Immature natural killer cell (primary cell): Measurements from ENCODE around the gene FRMD3. TPM values are rescaled to one million over a fixed set of nuclear protein-coding genes. Genes with fewer than 3 reads are reported as not detected.

Experiments used
- DNase-seq, 3 donors: peaks; one replicate each; pipeline ENCODE4 v3.0.0; 2022; ENCODE audit warnings: mixed read lengths in 1 of 3
- H3K27ac Mint-ChIP-seq, 6 donors: one replicate each; pipeline ENCODE4 v1.8.0; 2020; ENCODE audit warnings: mixed read lengths in 6 of 6, mild to moderate bottlenecking in 5 of 6, inconsistent platforms in 4 of 6, moderate library complexity in 3 of 6
- H3K27me3 Mint-ChIP-seq, 3 donors: one replicate each; pipeline ENCODE4 v1.8.0; 2020 to 2021; ENCODE audit warnings: low read depth in 3 of 3, mild to moderate bottlenecking in 3 of 3, mixed read lengths in 3 of 3, moderate library complexity in 3 of 3, inconsistent platforms in 1 of 3
- H3K36me3 Mint-ChIP-seq, 3 donors: one replicate each; pipeline ENCODE4 v1.8.0; 2020; ENCODE audit warnings: mixed read lengths in 3 of 3, inconsistent platforms in 2 of 3, mild to moderate bottlenecking in 2 of 3
- H3K4me1 Mint-ChIP-seq, 2 donors: one replicate each; pipeline ENCODE4 v1.8.0; 2020; ENCODE audit warnings: inconsistent platforms in 2 of 2, mild to moderate bottlenecking in 2 of 2, mixed read lengths in 2 of 2, moderate library complexity in 1 of 2
- H3K4me3 Mint-ChIP-seq, 5 donors: one replicate each; pipeline ENCODE4 v1.8.0; 2020; ENCODE audit warnings: mild to moderate bottlenecking in 5 of 5, mixed read lengths in 5 of 5, inconsistent platforms in 3 of 5, moderate library complexity in 3 of 5
- H3K9me3 Mint-ChIP-seq, 6 donors: one replicate each; pipeline ENCODE4 v1.8.0; 2020; ENCODE audit warnings: mild to moderate bottlenecking in 6 of 6, mixed read lengths in 6 of 6, inconsistent platforms in 4 of 6, moderate library complexity in 3 of 6
- polyA plus RNA-seq, 3 donors: library from polyadenylated mRNA; unstranded; fragments of 300-500 nt; fragmentation: Illumina TruSeq; gene quantifications; one replicate each; pipeline ENCODE4 v1.2.3, GENCODE V29; 2021

The FRMD3 gene
- polyA plus RNA-seq, 3 donors from 2014 or later, result 1.1 to 2.6 TPM; not detected in 1

DNA sequence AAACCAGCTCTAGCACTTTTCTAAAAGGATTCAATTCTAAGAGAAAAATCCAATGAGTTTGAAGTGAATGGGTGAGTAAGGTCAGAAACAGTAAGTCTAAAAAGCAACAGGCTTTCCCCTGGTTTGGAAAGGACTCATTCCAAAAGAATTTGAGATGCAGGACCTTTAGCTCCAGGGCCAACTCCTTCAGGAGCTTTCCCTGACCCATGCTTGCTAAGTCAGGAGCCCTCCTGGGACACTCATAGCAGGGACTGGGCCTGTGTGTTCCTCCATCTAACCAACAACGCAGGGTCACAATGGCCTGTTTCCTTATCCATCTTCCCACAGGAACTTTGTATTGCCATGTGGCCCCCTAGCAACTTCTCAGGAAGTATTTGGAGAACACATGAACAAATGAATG is 198.8 kb downstream of the FRMD3 start:
- no peak for DNase-seq
- no peaks in the 10 kb centered on the region for H3K27me3 Mint-ChIP-seq
- no peak overlapping the region for H3K27ac Mint-ChIP-seq
- H3K4me3 Mint-ChIP-seq, result no peak overlapping the region
- H3K9me3 Mint-ChIP-seq, result no peaks in the 10 kb centered on the region
- peaks cover 0 to 9% (median 5%) of the 10 kb centered on the region in 3 donors for H3K36me3 Mint-ChIP-seq
- peaks cover 0 to 6% of the 10 kb centered on the region in 2 donors for H3K4me1 Mint-ChIP-seq

DNA sequence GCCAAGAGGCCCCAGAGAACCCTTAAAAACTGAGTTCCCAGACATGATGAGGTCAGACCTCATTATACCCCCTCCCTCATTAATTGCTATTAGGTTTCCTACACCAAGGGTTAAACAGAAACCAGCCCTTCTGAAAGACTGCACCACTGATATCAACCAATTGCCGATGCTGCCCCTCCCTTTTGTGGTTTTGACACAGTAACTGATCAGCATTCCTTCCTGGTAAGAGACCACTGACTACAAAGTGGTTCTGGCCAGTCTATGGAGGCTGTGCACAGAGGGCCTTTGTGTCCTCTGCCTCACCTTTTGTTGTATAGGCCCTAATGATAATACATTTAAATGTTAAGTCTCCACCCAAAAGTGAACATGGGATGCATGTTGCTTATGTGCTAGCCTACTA is 201.5 kb downstream of the FRMD3 start:
- Mint-ChIP-seq H3K4me3 (no peak overlapping the region), H3K27me3 (peaks cover 0 to 4% (median 2%) of the 10 kb centered on the region in 3 donors), H3K36me3 (peaks cover 0 to 5% (median 3%) of the 10 kb centered on the region in 3 donors), H3K9me3 (no peaks in the 10 kb centered on the region), H3K4me1 (peaks cover 0 to 6% of the 10 kb centered on the region in 2 donors), H3K27ac (peak overlapping the region in 1 of 6 donors; percentile 76)
- DNase-seq, result no peak

DNA sequence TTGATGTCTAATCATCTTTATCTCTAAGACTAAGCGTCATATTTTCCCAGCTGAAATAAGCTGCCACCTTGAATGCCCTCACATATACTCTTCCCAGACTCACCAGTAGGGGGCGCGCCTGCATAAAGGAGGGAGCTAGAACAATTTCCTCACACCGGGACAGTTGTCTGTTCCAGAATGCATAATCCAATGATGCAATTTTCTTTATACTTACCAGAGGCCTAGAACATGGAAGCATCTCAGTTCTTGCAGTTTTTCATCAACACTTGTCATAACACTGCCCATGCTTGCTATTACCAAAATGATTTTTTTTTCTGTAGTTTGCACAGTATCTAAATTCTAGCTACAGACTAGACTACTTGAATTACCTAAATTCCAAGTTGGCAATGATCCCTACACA is 203.9 kb downstream of the FRMD3 start:
- no peak overlapping the region for H3K4me3 Mint-ChIP-seq
- H3K36me3 Mint-ChIP-seq, result peaks cover 0 to 3% (median 0%) of the 10 kb centered on the region in 3 donors
- H3K27me3 Mint-ChIP-seq, result peaks cover 0 to 4% (median 2%) of the 10 kb centered on the region in 3 donors
- H3K4me1 Mint-ChIP-seq, result peaks cover 0 to 6% of the 10 kb centered on the region in 2 donors
- no peak overlapping the region for H3K27ac Mint-ChIP-seq
- DNase-seq, result peak; percentile 44 to 53 (median 45)
- H3K9me3 Mint-ChIP-seq, result no peaks in the 10 kb centered on the region

DNA sequence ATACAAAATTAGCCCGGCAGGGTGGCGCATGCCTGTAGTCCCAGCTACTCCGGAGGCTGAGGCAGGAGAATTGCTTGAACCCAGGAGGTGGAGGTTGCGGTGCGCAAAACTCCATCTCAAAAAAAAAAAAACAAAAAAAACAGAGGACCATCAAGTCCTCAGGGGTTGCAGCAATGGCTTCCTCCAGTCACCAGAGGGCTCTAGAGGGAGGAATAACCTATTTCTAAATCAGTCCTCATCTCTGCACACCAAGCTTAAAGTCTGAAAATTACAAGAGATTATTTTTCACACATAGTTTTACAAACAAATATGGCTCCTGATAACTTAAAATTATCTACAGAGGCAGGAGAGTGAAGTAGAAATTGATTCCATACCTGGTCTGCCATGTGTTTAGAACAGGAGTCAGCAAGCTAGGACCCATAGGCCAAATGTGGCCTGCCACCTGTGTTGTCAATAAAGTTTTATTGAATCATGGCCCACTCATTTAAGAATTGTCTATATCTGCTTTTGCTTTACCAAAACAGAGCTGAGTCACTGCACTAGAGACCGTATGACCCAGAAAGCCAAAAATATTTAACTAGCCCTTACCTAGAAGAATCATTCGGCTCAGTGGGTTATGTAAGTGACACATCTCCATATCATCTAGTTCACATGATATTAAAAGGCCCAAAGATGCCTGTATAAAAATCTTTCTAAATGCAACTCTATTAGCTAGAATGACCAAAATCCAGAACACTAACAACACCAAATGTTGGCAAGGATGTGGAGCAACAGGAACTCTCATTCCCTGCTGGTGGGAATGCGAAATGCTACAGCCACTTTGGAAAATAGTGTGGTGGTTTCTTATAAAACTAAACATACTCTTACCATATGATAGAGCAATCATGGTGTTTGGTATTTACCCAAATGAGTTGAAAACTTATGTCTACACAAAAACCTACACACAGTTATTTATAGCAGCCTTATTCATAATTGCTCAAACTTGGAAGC is 207.7 kb downstream of the FRMD3 start:
- Mint-ChIP-seq H3K27ac (no peak overlapping the region), H3K4me1 (no peaks in the 10 kb centered on the region), H3K36me3 (no peaks in the 10 kb centered on the region), H3K9me3 (no peaks in the 10 kb centered on the region), H3K27me3 (peaks cover 0 to 7% (median 4%) of the 10 kb centered on the region in 3 donors), H3K4me3 (no peak overlapping the region)
- DNase-seq, result no peak

DNA sequence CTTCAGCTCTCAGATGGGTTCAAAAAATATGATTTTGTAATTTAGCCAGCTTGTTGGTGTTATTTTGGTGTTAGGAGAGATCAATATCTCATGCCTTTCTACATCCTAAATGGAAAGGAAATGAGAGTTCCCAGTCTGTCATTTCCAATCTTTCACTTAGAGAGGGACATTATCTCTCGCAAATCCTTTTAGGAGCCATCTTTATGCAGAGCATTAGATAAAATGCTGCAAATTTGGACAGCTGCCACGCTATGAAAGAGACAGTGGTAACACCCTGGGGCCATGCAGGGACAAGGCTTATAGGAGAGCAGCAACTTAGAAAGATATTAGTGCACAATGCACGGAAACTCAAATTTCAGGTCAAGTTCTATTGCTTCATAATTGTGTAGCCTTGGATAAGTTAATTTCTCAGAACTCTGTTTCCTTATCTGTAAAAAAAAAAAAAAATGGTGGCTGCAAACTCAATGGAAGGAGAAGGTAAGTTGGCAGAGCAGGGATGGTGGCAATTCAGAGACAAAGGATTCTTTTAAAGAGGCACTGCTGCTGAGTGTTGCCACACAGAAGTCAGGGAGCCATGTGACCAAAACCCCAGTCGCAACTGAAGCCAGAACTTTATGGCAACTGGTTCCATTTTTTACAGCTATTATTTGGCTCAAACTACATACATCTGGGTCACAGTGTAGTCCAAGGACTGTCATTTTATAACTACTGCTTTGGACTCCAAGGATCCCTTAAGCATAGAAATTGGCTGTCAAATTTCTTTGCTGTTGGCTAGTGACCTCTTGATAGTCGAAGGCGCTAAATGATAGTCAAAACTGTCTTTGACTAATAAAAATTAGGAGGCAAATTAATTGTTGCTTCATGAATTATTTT is 210.2 kb downstream of the FRMD3 start:
- H3K4me3 Mint-ChIP-seq, result no peak overlapping the region
- no peak for DNase-seq
- H3K9me3 Mint-ChIP-seq, result no peaks in the 10 kb centered on the region
- no peaks in the 10 kb centered on the region for H3K4me1 Mint-ChIP-seq
- H3K27me3 Mint-ChIP-seq, result peaks cover 0 to 7% (median 4%) of the 10 kb centered on the region in 3 donors
- no peaks in the 10 kb centered on the region for H3K36me3 Mint-ChIP-seq
- H3K27ac Mint-ChIP-seq, result no peak overlapping the region

DNA sequence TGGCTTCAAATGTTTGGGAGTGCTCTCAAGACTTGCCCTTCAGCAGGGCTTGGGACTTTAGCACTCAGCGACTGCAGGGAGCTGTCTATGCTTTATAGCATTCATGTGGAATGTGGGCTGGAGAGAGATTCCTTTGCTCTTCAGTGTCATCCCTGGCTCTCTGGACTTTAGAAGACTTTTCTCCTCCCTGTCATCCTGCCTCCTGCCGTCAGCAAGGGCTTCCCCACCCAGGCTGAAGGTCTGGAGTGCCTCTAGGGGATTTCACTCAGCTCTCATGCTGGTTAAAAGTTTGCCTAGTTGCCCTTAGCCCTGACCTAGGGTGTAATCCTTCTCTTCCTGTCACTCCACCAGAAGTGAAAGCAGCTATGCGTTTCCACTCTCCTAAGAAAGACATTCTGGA is 210.9 kb downstream of the FRMD3 start:
- Mint-ChIP-seq H3K27ac (no peak overlapping the region), H3K4me1 (no peaks in the 10 kb centered on the region), H3K4me3 (no peak overlapping the region), H3K27me3 (peaks cover 0 to 6% (median 3%) of the 10 kb centered on the region in 3 donors), H3K9me3 (no peaks in the 10 kb centered on the region), H3K36me3 (no peaks in the 10 kb centered on the region)
- DNase-seq, result no peak

DNA sequence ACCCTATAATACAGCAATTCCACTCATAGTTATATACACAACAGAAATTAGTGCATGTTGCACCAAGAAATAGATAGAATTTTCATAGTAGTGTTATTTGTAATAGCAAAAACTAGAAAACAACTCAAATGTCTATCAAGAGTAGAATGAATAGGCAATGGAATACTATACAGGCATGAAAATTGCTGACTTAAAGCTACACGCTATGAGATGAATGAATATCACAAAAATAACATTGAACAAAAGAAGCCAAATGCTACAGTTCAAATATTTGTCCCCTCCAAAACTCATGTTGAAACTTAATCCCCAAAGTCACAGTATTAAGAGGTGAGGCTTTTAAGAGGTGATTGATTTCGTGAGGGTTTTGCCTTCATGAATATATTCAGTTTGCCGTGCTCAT is 215.1 kb downstream of the FRMD3 start:
- DNase-seq, result no peak
- peaks cover 0 to 9% (median 0%) of the 10 kb centered on the region in 3 donors for H3K36me3 Mint-ChIP-seq
- H3K27ac Mint-ChIP-seq, result no peak overlapping the region
- H3K27me3 Mint-ChIP-seq, result peaks cover 2 to 7% (median 2%) of the 10 kb centered on the region in 3 donors
- peaks cover 0 to 12% (median 4%) of the 10 kb centered on the region in 6 donors for H3K9me3 Mint-ChIP-seq
- no peaks in the 10 kb centered on the region for H3K4me1 Mint-ChIP-seq
- H3K4me3 Mint-ChIP-seq, result no peak overlapping the region

DNA sequence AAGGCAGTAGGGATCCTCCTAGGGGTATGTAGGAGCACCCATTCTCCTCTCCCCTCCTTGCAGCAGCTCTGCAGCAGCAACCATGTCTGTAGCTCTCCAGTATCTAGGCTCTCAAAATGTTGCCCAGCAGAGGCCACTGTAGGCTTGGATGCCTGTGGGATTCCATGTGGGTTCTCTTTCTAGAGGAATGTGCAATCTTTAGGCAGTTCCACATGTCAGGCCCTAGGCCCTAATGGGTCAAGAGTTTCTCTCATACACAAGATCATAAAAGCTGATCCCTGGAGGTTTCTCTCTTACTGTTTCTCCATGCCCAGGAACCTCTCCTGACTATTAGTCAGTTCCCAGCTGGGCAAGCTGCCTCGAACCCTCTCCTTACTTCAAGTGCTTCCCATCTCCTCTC is 215.8 kb downstream of the FRMD3 start:
- no peak for DNase-seq
- Mint-ChIP-seq H3K4me3 (no peak overlapping the region), H3K27ac (no peak overlapping the region), H3K9me3 (peaks cover 0 to 12% (median 4%) of the 10 kb centered on the region in 6 donors), H3K36me3 (peaks cover 0 to 9% (median 0%) of the 10 kb centered on the region in 3 donors), H3K27me3 (peaks cover 1 to 7% (median 2%) of the 10 kb centered on the region in 3 donors), H3K4me1 (no peaks in the 10 kb centered on the region)

DNA sequence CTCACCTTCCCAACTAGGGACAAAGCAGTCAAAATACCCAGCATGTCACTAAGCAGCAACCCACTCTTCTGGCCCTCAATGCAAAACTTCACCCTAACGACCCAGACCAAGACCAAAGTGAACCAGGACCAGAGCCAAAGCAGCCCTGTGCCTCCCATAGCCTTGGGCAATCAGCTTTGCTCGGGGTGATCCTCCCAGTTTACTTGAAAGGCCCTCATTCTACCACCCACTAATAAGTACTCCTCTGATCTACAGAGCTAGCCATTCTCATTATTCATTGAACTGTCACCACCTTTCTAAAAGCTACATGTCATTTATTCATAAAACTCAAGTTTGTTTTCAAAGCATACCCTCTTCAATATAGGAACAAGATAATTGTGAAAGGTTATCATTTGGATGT is 221.0 kb downstream of the FRMD3 start:
- Mint-ChIP-seq H3K4me3 (no peak overlapping the region), H3K9me3 (peaks cover 0 to 12% (median 4%) of the 10 kb centered on the region in 6 donors), H3K4me1 (no peaks in the 10 kb centered on the region), H3K36me3 (peaks cover 0 to 9% (median under 1%) of the 10 kb centered on the region in 3 donors), H3K27ac (no peak overlapping the region), H3K27me3 (peaks cover 0 to 3% (median 2%) of the 10 kb centered on the region in 3 donors)
- no peak for DNase-seq

DNA sequence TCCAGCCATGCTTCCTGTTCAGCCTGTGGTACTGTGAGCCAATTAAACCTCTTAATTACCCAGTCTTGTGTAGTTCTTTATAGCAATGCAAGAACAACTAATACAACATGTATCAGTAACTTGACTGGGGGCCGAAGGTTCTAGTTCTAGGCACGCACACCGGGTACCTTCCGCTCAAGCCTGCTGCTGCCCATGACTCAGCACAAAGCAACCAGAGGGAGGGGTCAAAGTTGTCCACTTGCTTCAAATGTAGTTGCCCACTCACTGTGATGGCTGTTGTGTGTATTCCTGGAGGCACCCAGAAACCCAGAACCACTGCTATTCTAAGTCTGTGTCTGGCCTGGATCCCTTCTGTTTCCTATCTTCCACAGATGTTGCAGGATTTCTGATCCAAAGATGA is 222.6 kb downstream of the FRMD3 start:
- peaks cover 0 to 14% (median 3%) of the 10 kb centered on the region in 3 donors for H3K36me3 Mint-ChIP-seq
- H3K4me3 Mint-ChIP-seq, result no peak overlapping the region
- peaks cover 0 to 12% (median 2%) of the 10 kb centered on the region in 6 donors for H3K9me3 Mint-ChIP-seq
- no peak for DNase-seq
- no peak overlapping the region for H3K27ac Mint-ChIP-seq
- peaks cover 0 to 2% (median 2%) of the 10 kb centered on the region in 3 donors for H3K27me3 Mint-ChIP-seq
- H3K4me1 Mint-ChIP-seq, result no peaks in the 10 kb centered on the region

DNA sequence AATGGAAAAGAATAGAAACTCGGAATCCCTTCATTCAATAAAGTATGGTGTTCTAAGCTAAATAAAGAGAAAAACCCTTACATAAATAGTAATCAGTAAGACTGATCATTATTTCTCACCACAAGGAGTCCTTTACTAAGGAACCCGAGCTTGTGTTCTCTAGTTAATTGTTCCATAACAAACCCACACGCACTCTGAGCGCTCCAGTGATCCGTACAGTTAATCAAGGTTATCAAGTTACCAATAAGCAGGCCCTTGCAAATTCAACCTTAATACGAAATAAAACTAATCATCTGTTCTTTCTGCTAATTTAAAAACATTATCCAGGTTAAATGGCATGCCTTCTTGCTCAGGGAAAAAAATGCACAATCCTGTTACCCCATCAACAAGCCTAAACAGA is 224.4 kb downstream of the FRMD3 start:
- H3K4me3 Mint-ChIP-seq, result no peak overlapping the region
- H3K27ac Mint-ChIP-seq, result no peak overlapping the region
- peaks cover 0 to 2% (median 0%) of the 10 kb centered on the region in 6 donors for H3K9me3 Mint-ChIP-seq
- DNase-seq, result no peak
- H3K4me1 Mint-ChIP-seq, result no peaks in the 10 kb centered on the region
- H3K36me3 Mint-ChIP-seq, result peaks cover 3 to 17% (median 11%) of the 10 kb centered on the region in 3 donors
- peaks cover 0 to 2% (median 0%) of the 10 kb centered on the region in 3 donors for H3K27me3 Mint-ChIP-seq

DNA sequence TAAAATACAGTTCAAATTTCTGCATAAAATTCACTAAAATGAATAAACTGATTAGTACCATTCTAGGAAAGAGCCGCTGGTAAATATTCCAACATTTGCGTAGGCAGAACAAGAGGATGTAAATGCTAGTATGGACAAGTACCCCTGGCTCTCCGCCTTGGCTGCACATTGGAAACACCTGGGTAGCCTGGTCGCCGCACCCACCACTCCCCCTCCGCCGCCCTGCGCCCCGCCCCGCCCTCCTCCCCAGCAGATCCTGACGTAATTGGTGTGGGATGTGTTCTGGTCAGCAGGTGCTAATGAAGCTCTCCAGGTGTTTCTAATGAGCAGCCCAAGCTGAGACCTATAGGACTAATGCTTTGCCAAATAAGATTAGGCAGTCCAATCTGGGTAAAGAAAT is 225.7 kb downstream of the FRMD3 start:
- Mint-ChIP-seq H3K36me3 (peaks cover 3 to 17% (median 11%) of the 10 kb centered on the region in 3 donors), H3K9me3 (no peaks in the 10 kb centered on the region), H3K4me3 (no peak overlapping the region), H3K27me3 (peaks cover 0 to 2% (median 0%) of the 10 kb centered on the region in 3 donors), H3K4me1 (no peaks in the 10 kb centered on the region), H3K27ac (no peak overlapping the region)
- no peak for DNase-seq

DNA sequence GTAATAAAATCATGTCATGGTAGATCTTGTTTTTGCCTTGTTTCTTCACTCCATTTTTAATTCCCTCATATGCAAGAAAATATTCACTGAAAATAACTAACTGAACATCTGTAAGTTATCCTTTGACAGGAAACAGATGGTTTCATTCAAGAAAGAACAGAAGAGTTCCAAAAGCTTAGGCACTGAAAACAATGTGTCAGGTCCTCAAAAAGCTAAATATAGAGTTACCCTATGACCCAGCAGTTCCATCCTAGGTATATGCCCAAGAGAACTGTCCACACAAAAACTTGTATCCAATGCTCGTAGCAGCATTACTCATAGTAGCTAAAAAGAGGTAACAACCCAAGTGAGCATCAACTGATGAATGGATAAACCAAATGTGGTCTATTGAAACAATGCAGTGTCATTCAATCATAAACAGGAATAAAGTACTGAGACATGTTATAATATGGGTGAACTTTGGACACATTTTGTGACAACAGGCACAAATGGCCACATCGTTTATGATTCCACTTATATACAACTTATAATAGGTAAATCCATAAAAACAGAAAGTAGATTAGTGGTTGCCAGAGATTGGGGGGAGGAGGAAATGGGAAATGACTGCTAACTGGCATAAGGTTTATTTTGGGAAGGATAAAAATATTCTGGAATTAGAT is 231.0 kb downstream of the FRMD3 start:
- H3K27ac Mint-ChIP-seq, result no peak overlapping the region
- no peak overlapping the region for H3K4me3 Mint-ChIP-seq
- H3K36me3 Mint-ChIP-seq, result peaks cover 7 to 18% (median 17%) of the 10 kb centered on the region in 3 donors
- no peak for DNase-seq
- H3K27me3 Mint-ChIP-seq, result peaks cover 0 to 2% (median 0%) of the 10 kb centered on the region in 3 donors
- peaks cover 0 to 6% (median 0%) of the 10 kb centered on the region in 6 donors for H3K9me3 Mint-ChIP-seq
- no peaks in the 10 kb centered on the region for H3K4me1 Mint-ChIP-seq
